Neural cell (in vitro differentiated cells): Measurements from ENCODE around the gene TMEM26. TPM values are rescaled to one million over a fixed set of nuclear protein-coding genes. Genes with fewer than 3 reads are reported as not detected.

Source experiments
- H2AFZ ChIP-seq: fragments of 200-600, 300-800 bp; sonication (generic), shearing (Covaris generic); 2 replicates; pipeline ENCODE4 v1.6.0; 2014; ENCODE audit warnings: low read depth, mild to moderate bottlenecking, antibody characterized with exemption, low read length, moderate library complexity
- H3F3A ChIP-seq: fragments of 200-600 bp; shearing (Covaris generic); 2 replicates; pipeline ENCODE4 v1.6.1; 2016; ENCODE audit warnings: mild to moderate bottlenecking, moderate library complexity, mixed read lengths, antibody characterized with exemption, low read length; ENCODE audit not compliant: insufficient read depth, poor library complexity, severe bottlenecking
- H3K27ac ChIP-seq: fragments of 200-600, 300-800 bp; sonication (generic), shearing (Covaris generic); 2 replicates; pipeline ENCODE4 v1.5.1; 2014; ENCODE audit warnings: mild to moderate bottlenecking, low read length, moderate library complexity
- H3K27me3 ChIP-seq: fragments of 300-800, 200-600 bp; sonication (generic), shearing (Covaris generic); 2 replicates; pipeline ENCODE4 v1.6.0; 2014; ENCODE audit warnings: mild to moderate bottlenecking, low read depth, low read length, moderate library complexity; ENCODE audit not compliant: insufficient read depth
- H3K36me3 ChIP-seq: fragments of 300-800, 200-600 bp; sonication (generic), shearing (Covaris generic); 2 replicates; pipeline ENCODE4 v1.5.1; 2014; ENCODE audit warnings: mild to moderate bottlenecking, antibody characterized with exemption, low read length, moderate library complexity; ENCODE audit not compliant: insufficient read depth
- H3K4me2 ChIP-seq: fragments of 300-800, 200-600 bp; sonication (generic), shearing (Covaris generic); 2 replicates; pipeline ENCODE4 v1.6.0; 2014; ENCODE audit warnings: mild to moderate bottlenecking, low read length
- H3K4me3 ChIP-seq: fragments of 300-800, 200-600 bp; sonication (generic), shearing (Covaris generic); 2 replicates; pipeline ENCODE4 v1.5.1; 2014; ENCODE audit warnings: mild to moderate bottlenecking, low read length, moderate library complexity
- H3K79me2 ChIP-seq: fragments of 200-600 bp; shearing (Covaris generic); replicated peaks from 2 replicates; pipeline ENCODE4 v1.6.0; 2014; ENCODE audit warnings: mild to moderate bottlenecking, low read length, moderate library complexity; ENCODE audit not compliant: insufficient read depth
- H3K9ac ChIP-seq: fragments of 300-800, 200-600 bp; sonication (generic), shearing (Covaris generic); 2 replicates; pipeline ENCODE4 v1.6.1; 2016; ENCODE audit warnings: mild to moderate bottlenecking, low read length, mixed read lengths
- H3K9me2 ChIP-seq: fragments of 200-600 bp; shearing (Covaris generic); 2 replicates; pipeline ENCODE4 v1.6.1; 2016; ENCODE audit warnings: mild to moderate bottlenecking, low read length, mixed read lengths; ENCODE audit not compliant: insufficient read depth
- H3K9me3 ChIP-seq: fragments of 200-600, 300-800 bp; sonication (generic), shearing (Covaris generic); 2 replicates; pipeline ENCODE4 v1.6.1; 2016; ENCODE audit warnings: mild to moderate bottlenecking, mixed run types, low read length, moderate library complexity, mixed read lengths
- H4K20me1 ChIP-seq: fragments of 200-600 bp; shearing (Covaris generic); 2 replicates; pipeline ENCODE4 v1.6.1; 2016; ENCODE audit warnings: mild to moderate bottlenecking, mixed run types; ENCODE audit not compliant: insufficient read depth
- EP300 ChIP-seq: fragments of 450-650 bp; conservative IDR thresholded peaks from 2 replicates; pipeline ENCODE4 v1.6.1; 2014; ENCODE audit warnings: antibody characterized with exemption, mild to moderate bottlenecking, moderate library complexity; ENCODE audit not compliant: poor library complexity, severe bottlenecking
- EZH2 ChIP-seq: fragments of 200-600, 300-800 bp; shearing (Covaris generic), sonication (generic); IDR thresholded peaks from 2 replicates; pipeline ENCODE4 v1.6.1; 2014; ENCODE audit warnings: antibody characterized with exemption, low read length, borderline replicate concordance, mild to moderate bottlenecking; ENCODE audit not compliant: insufficient read depth, poor library complexity, severe bottlenecking
- MXI1 ChIP-seq: fragments of 450-650 bp; conservative IDR thresholded peaks from 2 replicates; pipeline ENCODE4 v1.6.1; 2014; ENCODE audit warnings: antibody characterized with exemption, mild to moderate bottlenecking; ENCODE audit not compliant: poor library complexity, severe bottlenecking
- POLR2AphosphoS5 ChIP-seq: IDR thresholded peaks from 2 replicates; pipeline ENCODE4 v1.6.1; 2012
- RAD21 ChIP-seq: fragments of 450-650 bp; conservative IDR thresholded peaks from 2 replicates; pipeline ENCODE4 v1.6.1; 2014; ENCODE audit warnings: antibody characterized with exemption, mild to moderate bottlenecking, moderate library complexity
- REST ChIP-seq: IDR thresholded peaks from 2 replicates; pipeline ENCODE4 v1.6.1; 2012; ENCODE audit warnings: borderline replicate concordance
- SMC3 ChIP-seq: fragments of 450-650 bp; conservative IDR thresholded peaks from 2 replicates; pipeline ENCODE4 v1.6.1; 2014; ENCODE audit warnings: antibody characterized with exemption, mild to moderate bottlenecking, moderate library complexity; ENCODE audit not compliant: poor library complexity
- TAF1 ChIP-seq: IDR thresholded peaks from 2 replicates; pipeline ENCODE4 v1.6.1; 2012; ENCODE audit warnings: low read depth
- polyA plus RNA-seq: library from polyadenylated mRNA; depleted of rRNA; stranded (reverse); fragments of >200 nt; gene quantifications from 2 replicates; pipeline ENCODE4 v1.2.3, GENCODE V29; 2014
- TF ChIP-seq, protein P1 (sequence below): fragments of 450-650 bp; IDR thresholded peaks from 2 replicates; pipeline ENCODE4 v1.5.1; 2014; ENCODE audit warnings: antibody characterized with exemption, mild to moderate bottlenecking, moderate library complexity; ENCODE audit not compliant: poor library complexity, severe bottlenecking

TMEM26 gene
- polyA plus RNA-seq, 1 donor from 2014 or later = not detected

DNA sequence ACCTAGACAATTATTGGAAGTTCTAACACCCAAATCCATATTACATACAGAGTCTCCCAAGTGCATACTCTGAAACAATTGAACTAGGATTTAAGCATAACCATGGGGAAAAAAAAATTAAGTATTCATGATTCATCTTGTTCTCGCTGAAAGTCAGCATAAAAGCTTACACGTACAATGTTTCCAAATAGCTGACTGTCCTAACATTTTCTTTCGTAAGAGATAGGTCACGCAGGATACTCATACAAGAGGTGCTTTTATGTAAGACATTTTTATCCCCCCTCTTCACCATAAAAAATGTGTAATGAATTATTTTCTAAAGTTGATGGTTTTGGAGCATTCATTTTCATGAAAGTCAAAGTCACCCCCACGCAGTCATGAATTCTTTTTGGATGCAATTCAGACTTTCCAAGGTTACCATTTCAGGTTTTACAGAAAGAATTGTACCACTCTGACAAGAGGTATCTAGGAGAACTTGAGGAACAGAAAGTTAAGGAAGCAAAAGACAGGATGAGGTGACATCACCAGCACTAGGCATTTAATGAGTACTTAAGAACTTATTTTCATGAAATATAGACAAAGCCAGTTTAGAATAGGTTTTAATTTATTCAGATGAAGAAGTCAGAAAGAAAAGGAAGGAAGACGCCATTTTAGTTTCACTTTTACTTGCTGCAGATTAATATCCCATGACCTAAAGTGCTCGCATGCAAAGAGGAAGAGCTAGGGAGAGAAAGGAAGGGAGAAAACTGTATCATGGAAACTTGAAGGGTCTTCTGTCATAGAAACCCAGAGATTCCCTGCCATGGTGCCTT, 55.8 kb downstream of the TMEM26 start:
- no peaks in the 10 kb centered on the region for H3K9me3 ChIP-seq
- no peaks in the 10 kb centered on the region for H3F3A ChIP-seq
- H3K27me3 ChIP-seq = no peaks in the 10 kb centered on the region
- H3K27ac ChIP-seq = no peak overlapping the region
- no peaks in the 10 kb centered on the region for H4K20me1 ChIP-seq
- H3K9me2 ChIP-seq = no peaks in the 10 kb centered on the region
- no peak overlapping the region for H3K4me3 ChIP-seq
- H3K79me2 ChIP-seq = no peaks in the 10 kb centered on the region
- no peak overlapping the region for H3K9ac ChIP-seq
- no peak overlapping the region for H2AFZ ChIP-seq
- TF ChIP-seq POLR2AphosphoS5 (no peak), EZH2 (no peak), MXI1 (no peak), SMC3 (no peak)
- TF ChIP-seq, protein P1, sequence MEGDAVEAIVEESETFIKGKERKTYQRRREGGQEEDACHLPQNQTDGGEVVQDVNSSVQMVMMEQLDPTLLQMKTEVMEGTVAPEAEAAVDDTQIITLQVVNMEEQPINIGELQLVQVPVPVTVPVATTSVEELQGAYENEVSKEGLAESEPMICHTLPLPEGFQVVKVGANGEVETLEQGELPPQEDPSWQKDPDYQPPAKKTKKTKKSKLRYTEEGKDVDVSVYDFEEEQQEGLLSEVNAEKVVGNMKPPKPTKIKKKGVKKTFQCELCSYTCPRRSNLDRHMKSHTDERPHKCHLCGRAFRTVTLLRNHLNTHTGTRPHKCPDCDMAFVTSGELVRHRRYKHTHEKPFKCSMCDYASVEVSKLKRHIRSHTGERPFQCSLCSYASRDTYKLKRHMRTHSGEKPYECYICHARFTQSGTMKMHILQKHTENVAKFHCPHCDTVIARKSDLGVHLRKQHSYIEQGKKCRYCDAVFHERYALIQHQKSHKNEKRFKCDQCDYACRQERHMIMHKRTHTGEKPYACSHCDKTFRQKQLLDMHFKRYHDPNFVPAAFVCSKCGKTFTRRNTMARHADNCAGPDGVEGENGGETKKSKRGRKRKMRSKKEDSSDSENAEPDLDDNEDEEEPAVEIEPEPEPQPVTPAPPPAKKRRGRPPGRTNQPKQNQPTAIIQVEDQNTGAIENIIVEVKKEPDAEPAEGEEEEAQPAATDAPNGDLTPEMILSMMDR = no peak
- H3K36me3 ChIP-seq = no peaks in the 10 kb centered on the region
- no peak overlapping the region for H3K4me2 ChIP-seq

GRCh38 chr10:61391281-61391680, 61.9 kb downstream of the TMEM26 start:
- Histone ChIP-seq H3K9me2 (no peaks in the 10 kb centered on the region), H2AFZ (no peak overlapping the region), H3K9ac (no peak overlapping the region), H4K20me1 (no peaks in the 10 kb centered on the region), H3K27ac (no peak overlapping the region), H3K79me2 (no peaks in the 10 kb centered on the region), H3K36me3 (no peaks in the 10 kb centered on the region), H3K4me3 (no peak overlapping the region), H3F3A (no peaks in the 10 kb centered on the region), H3K27me3 (no peaks in the 10 kb centered on the region), H3K9me3 (no peaks in the 10 kb centered on the region), H3K4me2 (no peak overlapping the region)
- no peak for TF ChIP-seq MXI1
- no peak for TF ChIP-seq SMC3
- TF ChIP-seq, protein P1 = no peak
- TF ChIP-seq TAF1 = no peak
- TF ChIP-seq EZH2 = no peak
- TF ChIP-seq POLR2AphosphoS5 = no peak
- no peak for TF ChIP-seq EP300
- no peak for TF ChIP-seq RAD21
- TF ChIP-seq REST = no peak
